ENCODE measurements around the gene FAM210B. TPM values are rescaled to one million over a fixed set of nuclear protein-coding genes. Genes with fewer than 3 reads are reported as not detected.
A peak's percentile ranks its signal among the peaks of the same experiment; 100 is the strongest.

Gene FAM210B
- total and polyA plus RNA-seq, 2 of the 13 experiments (the other 11 are each of a cell fraction or from before 2014, with no cell fraction given), result 75.9 to 107 TPM

DNA sequence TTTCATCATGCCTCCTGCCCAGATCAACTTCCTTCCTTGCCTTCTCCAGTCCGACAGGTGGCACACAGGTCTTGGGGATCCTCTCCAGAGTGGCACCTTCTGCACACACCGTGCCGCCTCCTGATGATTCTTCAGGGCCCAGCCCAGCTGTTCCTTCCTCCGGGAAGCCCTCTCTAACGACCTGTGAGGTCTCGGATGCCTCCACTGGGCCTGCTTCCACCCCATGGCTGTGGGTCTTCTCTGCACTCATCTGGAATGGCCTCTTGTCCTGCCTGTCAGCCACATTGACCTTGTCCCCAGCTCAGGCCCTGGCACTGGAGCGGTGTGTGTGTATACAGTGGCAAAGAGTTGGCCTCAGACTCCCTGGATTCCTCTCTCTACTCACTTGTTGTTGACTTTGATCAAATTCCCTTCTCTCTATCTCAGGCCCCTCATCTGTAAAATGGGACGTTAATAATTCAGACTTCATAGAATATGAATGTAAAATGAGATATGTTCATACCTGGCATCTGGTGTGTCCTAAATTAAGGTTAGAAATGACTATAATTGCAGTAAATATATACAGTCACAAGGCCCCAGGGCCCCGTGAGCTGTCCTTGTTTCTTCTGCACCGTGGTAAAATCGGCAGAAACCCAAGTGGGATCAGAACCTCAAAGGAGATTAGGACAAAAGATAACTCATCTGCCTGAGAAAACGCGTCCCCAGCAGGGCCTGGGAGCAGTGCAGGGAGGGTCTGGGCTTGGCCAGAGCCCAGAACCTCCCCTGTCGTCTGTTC is 1.5 kb downstream of the FAM210B start (continued):
- TF ChIP-seq CBX1 (IDR thresholded peaks at IDR 0.05; ENCODE audit: low read depth) (peak; percentile 41), ZNF205 (CRISPR knock-in tag; IDR thresholded peaks at IDR 0.05) (no peak), HBP1 (CRISPR knock-in tag; IDR thresholded peaks at IDR 0.05; ENCODE audit: low read depth) (no peak), IKZF5 (CRISPR knock-in tag; IDR thresholded peaks at IDR 0.05) (peak; percentile 71), ZNF550 (CRISPR knock-in tag; IDR thresholded peaks at IDR 0.05; ENCODE audit: borderline replicate concordance) (no peak; the same call in 1 of the 2 replicates), FOXP1 (IDR thresholded peaks at IDR 0.05) (no peak), FOXP1 (CRISPR knock-in tag; IDR thresholded peaks at IDR 0.05) (peak; percentile 35; the same call in 1 of the 2 replicates), GATAD1 (CRISPR knock-in tag; IDR thresholded peaks at IDR 0.05) (0 out of 2 replicates have a peak, but pooled peaks have one; percentile 16), ZFP91 (CRISPR knock-in tag; IDR thresholded peaks at IDR 0.05; ENCODE audit: borderline replicate concordance) (peak; percentile 68; the same call in 1 of the 2 replicates), XBP1 (CRISPR knock-in tag; IDR thresholded peaks at IDR 0.05) (no peak), BORCS8-MEF2B (CRISPR knock-in tag; IDR thresholded peaks at IDR 0.05) (0 out of 2 replicates have a peak, but pooled peaks have one; percentile 1), MED8 (CRISPR knock-in tag; IDR thresholded peaks at IDR 0.05; ENCODE audit: insufficient replicate concordance) (no peak), ZNF224 (CRISPR knock-in tag; IDR thresholded peaks at IDR 0.05) (peak; percentile 89), E2F5 (CRISPR knock-in tag; conservative IDR thresholded peaks at IDR 0.05) (no peak), ERF (CRISPR knock-in tag; IDR thresholded peaks at IDR 0.05) (peak; percentile 12; the same call in 1 of the 2 replicates), CHD4 (IDR thresholded peaks at IDR 0.05; ENCODE audit: borderline replicate concordance, low read length) (peak; percentile 96), EED (CRISPR knock-in tag; IDR thresholded peaks at IDR 0.05) (0 out of 2 replicates have a peak, but pooled peaks have one; percentile 75), FOXK2 (IDR thresholded peaks at IDR 0.05) (0 out of 2 replicates have a peak, but pooled peaks have one; percentile 9), ZMYM4 (CRISPR knock-in tag; IDR thresholded peaks at IDR 0.05) (peak; percentile 70)
